Measurements from ENCODE around the gene SVEP1.

Gene SVEP1

GRCh38 chr9:110444911-110445310 is 134.6 kb downstream of the SVEP1 start:
- H2BK15ac ChIP-seq (ENCODE audit: low read length), result no peak overlapping the region
- H4K8ac ChIP-seq (ENCODE audit: low read depth, low read length), result no peak overlapping the region
- no peak overlapping the region for H2BK12ac ChIP-seq (ENCODE audit: low read length)
- no peak overlapping the region for H4K91ac ChIP-seq (ENCODE audit: low read depth, low read length, poor library complexity)
- H3K79me1 ChIP-seq (ENCODE audit: low read depth, low read length), result no peaks in the 10 kb centered on the region
- H3K9me3 ChIP-seq (replicated peaks in 1 of 2; ENCODE audit: control insufficient read depth in 2 of 2, insufficient read depth in 1 of 2, low read depth in 1 of 2, low read length in 2 of 2), result peaks cover 0 to 12% of the 10 kb centered on the region in 2 donors
- H3K9ac ChIP-seq (ENCODE audit: low read depth, low read length, poor library complexity), result no peak overlapping the region
- no CpG with 5 or more reads among the region's 6 CpGs for WGBS, 2 donors (ENCODE audit: extremely low coverage in 2 of 2, insufficient read length in 2 of 2, insufficient replicate concordance in 1 of 2)
- no peak overlapping the region for H3K4ac ChIP-seq (ENCODE audit: low read length)
- H2BK5ac ChIP-seq (ENCODE audit: low read length), result no peak overlapping the region
- no peak overlapping the region for H3K4me3 ChIP-seq (ENCODE audit: low read length in 2 of 2)
- no peak overlapping the region for H3K23ac ChIP-seq (ENCODE audit: low read depth, low read length, poor library complexity)
- H2AFZ ChIP-seq (ENCODE audit: low read length), result no peak overlapping the region
- H3K27ac ChIP-seq (replicated peaks; ENCODE audit: low read length), result no peak overlapping the region
- no peaks in the 10 kb centered on the region for H3K27me3 ChIP-seq (ENCODE audit: control insufficient read depth in 3 of 3, insufficient read depth in 3 of 3, low read depth in 1 of 3, low read length in 3 of 3)
- no peak for DNase-seq (ENCODE audit: low spot score)
- no peak overlapping the region for H3K18ac ChIP-seq (ENCODE audit: low read length)
- no peak overlapping the region for H2BK120ac ChIP-seq (ENCODE audit: low read depth, low read length)
- H2AK5ac ChIP-seq (ENCODE audit: low read depth, low read length), result no peak overlapping the region
- no peak overlapping the region for H3K4me2 ChIP-seq (ENCODE audit: insufficient read depth, low read length, poor library complexity, severe bottlenecking)
- no peak overlapping the region for H3K14ac ChIP-seq (ENCODE audit: low read length)
- no peaks in the 10 kb centered on the region for H3K4me1 ChIP-seq (ENCODE audit: control insufficient read depth in 2 of 2, insufficient read depth in 1 of 2, low read depth in 1 of 2, low read length in 2 of 2)
- no peaks in the 10 kb centered on the region for H3K36me3 ChIP-seq (replicated peaks in 1 of 2; ENCODE audit: control insufficient read depth in 2 of 2, insufficient read depth in 2 of 2, low read length in 2 of 2)

GRCh38 chr9:110443866-110444220 is 135.7 kb downstream of the SVEP1 start:
- Histone ChIP-seq H3K4ac (ENCODE audit: low read length) (no peak overlapping the region), H3K4me2 (ENCODE audit: insufficient read depth, low read length, poor library complexity, severe bottlenecking) (no peak overlapping the region), H3K14ac (ENCODE audit: low read length) (no peak overlapping the region), H3K4me1 (ENCODE audit: control insufficient read depth in 2 of 2, insufficient read depth in 1 of 2, low read depth in 1 of 2, low read length in 2 of 2) (no peaks in the 10 kb centered on the region), H4K91ac (ENCODE audit: low read depth, low read length, poor library complexity) (no peak overlapping the region), H2BK15ac (ENCODE audit: low read length) (no peak overlapping the region), H4K8ac (ENCODE audit: low read depth, low read length) (no peak overlapping the region), H3K79me1 (ENCODE audit: low read depth, low read length) (no peaks in the 10 kb centered on the region), H3K36me3 (replicated peaks in 1 of 2; ENCODE audit: control insufficient read depth in 2 of 2, insufficient read depth in 2 of 2, low read length in 2 of 2) (no peaks in the 10 kb centered on the region), H3K9ac (ENCODE audit: low read depth, low read length, poor library complexity) (no peak overlapping the region), H3K27me3 (ENCODE audit: control insufficient read depth in 3 of 3, insufficient read depth in 3 of 3, low read depth in 1 of 3, low read length in 3 of 3) (no peaks in the 10 kb centered on the region), H2BK120ac (ENCODE audit: low read depth, low read length) (no peak overlapping the region), H2AFZ (ENCODE audit: low read length) (no peak overlapping the region), H2BK12ac (ENCODE audit: low read length) (no peak overlapping the region), H2BK5ac (ENCODE audit: low read length) (no peak overlapping the region), H3K18ac (ENCODE audit: low read length) (no peak overlapping the region), H2AK5ac (ENCODE audit: low read depth, low read length) (no peak overlapping the region), H3K9me3 (replicated peaks in 1 of 2; ENCODE audit: control insufficient read depth in 2 of 2, insufficient read depth in 1 of 2, low read depth in 1 of 2, low read length in 2 of 2) (peaks cover 0 to 12% of the 10 kb centered on the region in 2 donors), H3K4me3 (ENCODE audit: low read length in 2 of 2) (no peak overlapping the region), H3K23ac (ENCODE audit: low read depth, low read length, poor library complexity) (no peak overlapping the region), H3K27ac (replicated peaks; ENCODE audit: low read length) (no peak overlapping the region)
- DNase-seq (ENCODE audit: low spot score), result no peak

GRCh38 chr9:110443146-110443865 is 136.2 kb downstream of the SVEP1 start:
- H4K91ac ChIP-seq (ENCODE audit: low read depth, low read length, poor library complexity), result no peak overlapping the region
- H3K23ac ChIP-seq (ENCODE audit: low read depth, low read length, poor library complexity), result no peak overlapping the region
- no peak overlapping the region for H2BK15ac ChIP-seq (ENCODE audit: low read length)
- H3K9ac ChIP-seq (ENCODE audit: low read depth, low read length, poor library complexity), result no peak overlapping the region
- no CpG with 5 or more reads among the region's 3 CpGs for WGBS, 2 donors (ENCODE audit: extremely low coverage in 2 of 2, insufficient read length in 2 of 2, insufficient replicate concordance in 1 of 2)
- H3K4me1 ChIP-seq (ENCODE audit: control insufficient read depth in 2 of 2, insufficient read depth in 1 of 2, low read depth in 1 of 2, low read length in 2 of 2), result no peaks in the 10 kb centered on the region
- no peak overlapping the region for H3K4me3 ChIP-seq (ENCODE audit: low read length in 2 of 2)
- H2AK5ac ChIP-seq (ENCODE audit: low read depth, low read length), result no peak overlapping the region
- no peak overlapping the region for H3K18ac ChIP-seq (ENCODE audit: low read length)
- H3K4me2 ChIP-seq (ENCODE audit: insufficient read depth, low read length, poor library complexity, severe bottlenecking), result no peak overlapping the region
- H3K14ac ChIP-seq (ENCODE audit: low read length), result no peak overlapping the region
- no peaks in the 10 kb centered on the region for H3K27me3 ChIP-seq (ENCODE audit: control insufficient read depth in 3 of 3, insufficient read depth in 3 of 3, low read depth in 1 of 3, low read length in 3 of 3)
- no peak overlapping the region for H2AFZ ChIP-seq (ENCODE audit: low read length)
- H4K8ac ChIP-seq (ENCODE audit: low read depth, low read length), result no peak overlapping the region
- DNase-seq (ENCODE audit: low spot score), result no peak
- no peak overlapping the region for H2BK5ac ChIP-seq (ENCODE audit: low read length)
- H2BK12ac ChIP-seq (ENCODE audit: low read length), result no peak overlapping the region
- peaks cover 0 to 12% of the 10 kb centered on the region in 2 donors for H3K9me3 ChIP-seq (replicated peaks in 1 of 2; ENCODE audit: control insufficient read depth in 2 of 2, insufficient read depth in 1 of 2, low read depth in 1 of 2, low read length in 2 of 2)
- H3K27ac ChIP-seq (replicated peaks; ENCODE audit: low read length), result no peak overlapping the region
- no peak overlapping the region for H2BK120ac ChIP-seq (ENCODE audit: low read depth, low read length)
- no peak overlapping the region for H3K4ac ChIP-seq (ENCODE audit: low read length)
- H3K36me3 ChIP-seq (replicated peaks in 1 of 2; ENCODE audit: control insufficient read depth in 2 of 2, insufficient read depth in 2 of 2, low read length in 2 of 2), result no peaks in the 10 kb centered on the region
- H3K79me1 ChIP-seq (ENCODE audit: low read depth, low read length), result no peaks in the 10 kb centered on the region

GRCh38 chr9:110440796-110441195 is 138.7 kb downstream of the SVEP1 start:
- Histone ChIP-seq H3K14ac (ENCODE audit: low read length) (no peak overlapping the region), H2BK15ac (ENCODE audit: low read length) (no peak overlapping the region), H3K4me2 (ENCODE audit: insufficient read depth, low read length, poor library complexity, severe bottlenecking) (no peak overlapping the region), H2BK120ac (ENCODE audit: low read depth, low read length) (no peak overlapping the region), H2AFZ (ENCODE audit: low read length) (no peak overlapping the region), H2AK5ac (ENCODE audit: low read depth, low read length) (no peak overlapping the region), H2BK12ac (ENCODE audit: low read length) (no peak overlapping the region), H4K8ac (ENCODE audit: low read depth, low read length) (no peak overlapping the region), H3K9me3 (replicated peaks in 1 of 2; ENCODE audit: control insufficient read depth in 2 of 2, insufficient read depth in 1 of 2, low read depth in 1 of 2, low read length in 2 of 2) (peaks cover 0 to 2% of the 10 kb centered on the region in 2 donors), H3K27me3 (ENCODE audit: control insufficient read depth in 3 of 3, insufficient read depth in 3 of 3, low read depth in 1 of 3, low read length in 3 of 3) (no peaks in the 10 kb centered on the region), H3K79me1 (ENCODE audit: low read depth, low read length) (no peaks in the 10 kb centered on the region), H3K23ac (ENCODE audit: low read depth, low read length, poor library complexity) (no peak overlapping the region), H3K9ac (ENCODE audit: low read depth, low read length, poor library complexity) (no peak overlapping the region), H2BK5ac (ENCODE audit: low read length) (no peak overlapping the region), H3K36me3 (replicated peaks in 1 of 2; ENCODE audit: control insufficient read depth in 2 of 2, insufficient read depth in 2 of 2, low read length in 2 of 2) (no peaks in the 10 kb centered on the region), H3K4ac (ENCODE audit: low read length) (no peak overlapping the region), H4K91ac (ENCODE audit: low read depth, low read length, poor library complexity) (no peak overlapping the region), H3K27ac (replicated peaks; ENCODE audit: low read length) (no peak overlapping the region), H3K4me1 (ENCODE audit: control insufficient read depth in 2 of 2, insufficient read depth in 1 of 2, low read depth in 1 of 2, low read length in 2 of 2) (no peaks in the 10 kb centered on the region), H3K4me3 (ENCODE audit: low read length in 2 of 2) (no peak overlapping the region), H3K18ac (ENCODE audit: low read length) (no peak overlapping the region)
- DNase-seq (ENCODE audit: low spot score), result no peak
- WGBS, 2 donors (ENCODE audit: extremely low coverage in 2 of 2, insufficient read length in 2 of 2, insufficient replicate concordance in 1 of 2), result no CpG with 5 or more reads among the region's 3 CpGs
